H9 (cell line): ENCODE measurements around the gene STX2. TPM values are rescaled to one million over a fixed set of nuclear protein-coding genes. Genes with fewer than 3 reads are reported as not detected.

Source experiments
- DNase-seq: peaks from one replicate; pipeline ENCODE4 v3.0.0-alpha.2; 2017
- H2AFZ ChIP-seq: one replicate; pipeline ENCODE4 v1.6.1; 2013; ENCODE audit warnings: mild to moderate bottlenecking, low read length, control low read depth, moderate library complexity
- H2AK5ac ChIP-seq: 2 replicates; pipeline ENCODE4 v1.6.1; 2013; ENCODE audit warnings: low read length, control low read depth, mixed read lengths; ENCODE audit not compliant: insufficient read length
- H2BK120ac ChIP-seq: one replicate; pipeline ENCODE4 v1.6.1; 2013; ENCODE audit warnings: low read depth, mild to moderate bottlenecking, low read length, control low read depth, inconsistent platforms; ENCODE audit not compliant: poor library complexity, severe bottlenecking
- H2BK12ac ChIP-seq: 2 replicates; pipeline ENCODE4 v1.6.1; 2013; ENCODE audit warnings: low read length, control low read depth, mixed read lengths, low read depth; ENCODE audit not compliant: insufficient read length
- H2BK15ac ChIP-seq: 2 replicates; pipeline ENCODE4 v1.6.1; 2013; ENCODE audit warnings: low read depth, low read length, control low read depth
- H2BK20ac ChIP-seq: one replicate; pipeline ENCODE4 v1.6.1; 2013; ENCODE audit warnings: low read depth, mild to moderate bottlenecking, low read length, control low read depth, inconsistent platforms; ENCODE audit not compliant: poor library complexity, severe bottlenecking
- H2BK5ac ChIP-seq: 2 replicates; pipeline ENCODE4 v1.6.1; 2013; ENCODE audit warnings: low read length, control low read depth, mixed read lengths; ENCODE audit not compliant: insufficient read length
- H3K14ac ChIP-seq: 2 replicates; pipeline ENCODE4 v1.6.1; 2013; ENCODE audit warnings: low read length, control low read depth; ENCODE audit not compliant: insufficient read depth
- H3K18ac ChIP-seq: 2 replicates; pipeline ENCODE4 v1.6.1; 2013; ENCODE audit warnings: low read depth, mild to moderate bottlenecking, mixed read lengths, low read length, control low read depth; ENCODE audit not compliant: insufficient read length
- H3K23ac ChIP-seq: 2 replicates; pipeline ENCODE4 v1.6.1; 2013; ENCODE audit warnings: low read length, control low read depth, mixed read lengths, low read depth; ENCODE audit not compliant: insufficient read length
- H3K23me2 ChIP-seq: 2 replicates; pipeline ENCODE4 v1.6.1; 2013; ENCODE audit warnings: low read depth, mild to moderate bottlenecking, mixed read lengths, low read length, control low read depth; ENCODE audit not compliant: insufficient read length, poor library complexity, severe bottlenecking
- H3K27ac ChIP-seq: 2 replicates; pipeline ENCODE4 v1.5.1; 2013; ENCODE audit warnings: low read length, control low read depth, mixed read lengths, low read depth; ENCODE audit not compliant: insufficient read length
- H3K27me3 ChIP-seq: 2 replicates; pipeline ENCODE4 v1.6.1; 2013; ENCODE audit warnings: low read length, control low read depth, inconsistent platforms; ENCODE audit not compliant: insufficient read depth
- H3K4ac ChIP-seq: 2 replicates; pipeline ENCODE4 v1.6.1; 2013; ENCODE audit warnings: low read depth, mild to moderate bottlenecking, control low read depth, inconsistent platforms, low read length, moderate library complexity
- H3K4me1 ChIP-seq: 2 replicates; pipeline ENCODE4 v1.6.1; 2013; ENCODE audit warnings: low read length, control low read depth, inconsistent platforms; ENCODE audit not compliant: insufficient read depth
- H3K4me2 ChIP-seq: 2 replicates; pipeline ENCODE4 v1.6.1; 2013; ENCODE audit warnings: low read length, control low read depth, mixed read lengths; ENCODE audit not compliant: insufficient read length, insufficient read depth
- H3K56ac ChIP-seq: 2 replicates; pipeline ENCODE4 v1.6.1; 2013; ENCODE audit warnings: low read depth, mild to moderate bottlenecking, mixed read lengths, low read length, control low read depth; ENCODE audit not compliant: insufficient read length
- H3K79me1 ChIP-seq: 2 replicates; pipeline ENCODE4 v1.6.1; 2013; ENCODE audit warnings: low read depth, mild to moderate bottlenecking, moderate library complexity, low read length, control low read depth, inconsistent platforms; ENCODE audit not compliant: insufficient read depth, poor library complexity, severe bottlenecking
- H3K79me2 ChIP-seq: 2 replicates; pipeline ENCODE4 v1.6.1; 2013; ENCODE audit warnings: low read length, control low read depth, inconsistent platforms; ENCODE audit not compliant: insufficient read depth
- H3K9ac ChIP-seq: 2 replicates; pipeline ENCODE4 v1.6.1; 2013; ENCODE audit warnings: low read length, control low read depth, mixed read lengths; ENCODE audit not compliant: insufficient read length; ENCODE audit errors: extremely low read depth
- H3K9me3 ChIP-seq: one replicate; pipeline ENCODE4 v1.6.1; 2013; ENCODE audit warnings: low read depth, low read length, inconsistent platforms; ENCODE audit not compliant: control insufficient read depth
- H3T11ph ChIP-seq: one replicate; pipeline ENCODE4 v1.6.1; 2013; ENCODE audit warnings: mild to moderate bottlenecking, low read length, control low read depth, inconsistent platforms
- H4K20me1 ChIP-seq: one replicate; pipeline ENCODE4 v1.6.1; 2013; ENCODE audit not compliant: control insufficient read depth, insufficient read length, insufficient read depth
- H4K5ac ChIP-seq: 2 replicates; pipeline ENCODE4 v1.6.1; 2013; ENCODE audit warnings: low read depth, mild to moderate bottlenecking, mixed read lengths, low read length, control low read depth; ENCODE audit not compliant: insufficient read length
- H4K8ac ChIP-seq: replicated peaks from 2 replicates; pipeline ENCODE4 v1.6.1; 2013; ENCODE audit warnings: low read length, control low read depth, mixed read lengths, low read depth; ENCODE audit not compliant: insufficient read length
- H4K91ac ChIP-seq: 2 replicates; pipeline ENCODE4 v1.6.1; 2013; ENCODE audit warnings: low read depth, mild to moderate bottlenecking, moderate library complexity, mixed read lengths, low read length, control low read depth; ENCODE audit not compliant: insufficient read length
- H3K27ac Mint-ChIP-seq, 3 experiments: 2 replicates in 2 of 3; 3 replicates in 1 of 3; pipeline ENCODE4 v1.8.0; 2020 to 2021; ENCODE audit warnings: mixed read lengths in 3 of 3, mild to moderate bottlenecking in 1 of 3, moderate library complexity in 1 of 3
- H3K27me3 Mint-ChIP-seq: 2 replicates; pipeline ENCODE4 v1.8.0; 2021; ENCODE audit warnings: low read depth, mild to moderate bottlenecking, moderate library complexity, mixed read lengths
- H3K36me3 Mint-ChIP-seq, 3 experiments: 2 replicates in 2 of 3; 3 replicates in 1 of 3; pipeline ENCODE4 v1.8.0; 2020 to 2021; ENCODE audit warnings: low read depth in 3 of 3, mixed read lengths in 3 of 3; ENCODE audit not compliant: insufficient read depth in 1 of 3
- H3K4me1 Mint-ChIP-seq, 2 experiments: 2 replicates each; pipeline ENCODE4 v1.8.0; 2020; ENCODE audit warnings: mixed read lengths in 2 of 2
- H3K4me3 Mint-ChIP-seq, 2 experiments: 2 replicates in 1 of 2; 3 replicates in 1 of 2; pipeline ENCODE4 v1.8.0; 2020 to 2021; ENCODE audit warnings: mild to moderate bottlenecking in 2 of 2, mixed read lengths in 2 of 2, moderate library complexity in 1 of 2
- H3K9me3 Mint-ChIP-seq, 2 experiments: 2 replicates in 1 of 2; 3 replicates in 1 of 2; pipeline ENCODE4 v1.8.0; 2020; ENCODE audit warnings: mild to moderate bottlenecking in 2 of 2, mixed read lengths in 2 of 2, moderate library complexity in 1 of 2
- WGBS: extraction: QIAGEN DNeasy Blood & Tissue Kit; methylation state at CpG from one replicate; pipeline ENCODE4 v1.1.7; 2013; ENCODE audit warnings: missing lambda C conversion rate, low lambda C conversion rate, mixed read lengths; ENCODE audit not compliant: insufficient read length; ENCODE audit errors: extremely low coverage; 5-methylcytosine and 5-hydroxymethylcytosine counted together
- total RNA-seq: library from RNA; stranded (reverse); gene quantifications from 2 replicates; pipeline ENCODE4 v1.2.1, GENCODE V29; 2021
- TF ChIP-seq, protein P1 (sequence below): fragments of 200-600 bp; sonication (generic); conservative IDR thresholded peaks from 3 replicates; pipeline ENCODE4 v1.8.0; 2021; ENCODE audit warnings: antibody characterized with exemption, mild to moderate bottlenecking

The STX2 gene
- total RNA-seq, 1 experiment from 2014 or later: 19.4 TPM

DNA sequence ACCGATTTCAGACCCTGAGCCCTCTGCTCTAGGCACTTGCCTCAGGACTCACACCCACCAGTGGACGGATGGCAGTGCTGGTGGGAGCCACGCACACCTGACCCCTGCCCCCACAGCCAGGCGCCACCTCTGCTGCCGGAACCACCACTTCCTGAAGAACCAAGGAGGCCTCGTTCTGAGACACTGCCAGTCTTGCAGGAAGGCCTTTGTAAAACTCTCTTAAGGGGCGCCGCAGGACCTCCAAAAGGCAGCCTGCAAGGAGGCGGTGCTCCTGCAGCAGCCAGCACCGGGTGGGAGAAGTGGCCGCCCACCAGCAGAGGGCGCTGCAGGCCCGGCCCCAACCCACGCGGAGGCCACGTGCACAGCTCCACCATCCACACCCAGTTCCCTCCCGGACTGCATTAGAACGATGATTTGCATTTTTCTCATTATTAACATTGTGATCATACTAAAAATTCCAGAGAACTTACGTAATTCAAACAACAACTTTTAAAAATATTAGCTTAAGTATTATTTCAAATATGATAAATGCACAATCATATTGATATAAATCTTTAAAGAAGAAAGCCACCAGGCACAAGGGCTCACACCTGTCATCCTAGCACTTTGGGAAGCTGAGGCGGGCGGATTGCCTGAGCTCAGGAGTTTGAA is 12.8 kb downstream of the STX2 start:
- H3K36me3 Mint-ChIP-seq: peaks cover 12 to 29% (median 17%) of the 10 kb centered on the region in 3 experiments
- DNase-seq: peak; percentile 92

More for the DNA sequence above, 12.8 kb downstream of the STX2 start:
- H3K4me3 Mint-ChIP-seq: peak overlapping the region in 1 of 2 experiments; percentile 24; a peak in 1 of 5 replicates
- Histone ChIP-seq H4K5ac (no peak overlapping the region), H2AFZ (no peak overlapping the region), H4K8ac (no peak overlapping the region), H3T11ph (no peak overlapping the region), H3K56ac (no peak overlapping the region), H3K27me3 (no peaks in the 10 kb centered on the region), H3K4me1 (peaks cover 6% of the 10 kb centered on the region; the same call in 1 of the 2 replicates), H3K18ac (peak overlapping the region; percentile 10), H2BK5ac (no peak overlapping the region), H3K14ac (no peak overlapping the region), H3K9ac (no peak overlapping the region), H2BK15ac (no peak overlapping the region), H3K79me1 (no peaks in the 10 kb centered on the region), H3K79me2 (peaks cover 2% of the 10 kb centered on the region; the same call in 1 of the 2 replicates), H3K4me2 (no peak overlapping the region), H2BK12ac (no peak overlapping the region), H3K27ac (no peak overlapping the region), H4K20me1 (no peaks in the 10 kb centered on the region), H2AK5ac (no peak overlapping the region), H3K23me2 (no peaks in the 10 kb centered on the region), H4K91ac (no peak overlapping the region), H3K23ac (no peak overlapping the region), H3K4ac (no peak overlapping the region), H2BK20ac (no peak overlapping the region), H2BK120ac (no peak overlapping the region), H3K9me3 (no peaks in the 10 kb centered on the region)
- TF ChIP-seq, protein P1, sequence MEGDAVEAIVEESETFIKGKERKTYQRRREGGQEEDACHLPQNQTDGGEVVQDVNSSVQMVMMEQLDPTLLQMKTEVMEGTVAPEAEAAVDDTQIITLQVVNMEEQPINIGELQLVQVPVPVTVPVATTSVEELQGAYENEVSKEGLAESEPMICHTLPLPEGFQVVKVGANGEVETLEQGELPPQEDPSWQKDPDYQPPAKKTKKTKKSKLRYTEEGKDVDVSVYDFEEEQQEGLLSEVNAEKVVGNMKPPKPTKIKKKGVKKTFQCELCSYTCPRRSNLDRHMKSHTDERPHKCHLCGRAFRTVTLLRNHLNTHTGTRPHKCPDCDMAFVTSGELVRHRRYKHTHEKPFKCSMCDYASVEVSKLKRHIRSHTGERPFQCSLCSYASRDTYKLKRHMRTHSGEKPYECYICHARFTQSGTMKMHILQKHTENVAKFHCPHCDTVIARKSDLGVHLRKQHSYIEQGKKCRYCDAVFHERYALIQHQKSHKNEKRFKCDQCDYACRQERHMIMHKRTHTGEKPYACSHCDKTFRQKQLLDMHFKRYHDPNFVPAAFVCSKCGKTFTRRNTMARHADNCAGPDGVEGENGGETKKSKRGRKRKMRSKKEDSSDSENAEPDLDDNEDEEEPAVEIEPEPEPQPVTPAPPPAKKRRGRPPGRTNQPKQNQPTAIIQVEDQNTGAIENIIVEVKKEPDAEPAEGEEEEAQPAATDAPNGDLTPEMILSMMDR: peak; percentile 98
- peaks cover 24 to 30% of the 10 kb centered on the region in 2 experiments for H3K4me1 Mint-ChIP-seq
- peak overlapping the region in 2 of 3 experiments; percentile 75 to 89; a peak in 4 of 7 replicates for H3K27ac Mint-ChIP-seq
- no peaks in the 10 kb centered on the region for H3K27me3 Mint-ChIP-seq
- WGBS: no CpG with 5 or more reads among the region's 21 CpGs
- peaks cover 0 to 5% of the 10 kb centered on the region in 2 experiments; a peak in 1 of 5 replicates for H3K9me3 Mint-ChIP-seq
